ENCODE results near the gene GARS1. TPM values are rescaled to one million over a fixed set of nuclear protein-coding genes. Genes with fewer than 3 reads are reported as not detected.

Gene GARS1
- total and polyA plus RNA-seq, 9 of the 15 experiments (the other 6 are each of a cell fraction or from before 2014, with no cell fraction given): 142 to 769 (median 272) TPM

DNA sequence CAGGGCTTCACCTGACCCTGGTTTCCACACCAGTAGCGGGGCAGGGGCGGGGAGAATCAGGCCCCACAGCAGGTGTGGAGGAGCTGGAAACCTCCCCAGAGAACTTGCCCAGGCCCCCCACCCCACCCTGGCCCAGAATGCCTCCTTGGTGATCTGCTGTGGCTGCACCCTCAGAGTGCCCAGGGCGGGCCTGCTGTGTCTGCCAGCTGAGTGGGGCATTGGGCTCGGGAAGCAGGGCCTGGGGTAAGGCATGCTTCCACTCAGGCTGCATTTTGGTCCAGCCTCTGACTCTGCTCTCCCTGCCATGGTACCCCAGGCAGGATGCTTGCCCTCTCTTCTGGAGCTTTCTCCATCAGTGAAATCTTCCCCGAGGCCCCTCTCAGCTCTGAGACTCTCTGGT lies 88.6 kb downstream of the GARS1 start:
- Histone ChIP-seq H2AFZ (ENCODE audit: low read depth, low read length) (no peak overlapping the region), H3K36me3 (ENCODE audit: control insufficient read depth, insufficient read depth, low read length) (no peaks in the 10 kb centered on the region), H3K27ac (ENCODE audit: extremely low read depth, low read depth, low read length) (no peak overlapping the region), H3K4me3 (no peak overlapping the region), H3K9me1 (ENCODE audit: control insufficient read depth, insufficient read depth, low read length) (no peaks in the 10 kb centered on the region), H3K27me3 (ENCODE audit: control insufficient read depth in 2 of 2, insufficient read depth in 2 of 2, low read length in 2 of 2) (peaks cover 22 to 61% of the 10 kb centered on the region in 2 experiments), H3K79me2 (ENCODE audit: control insufficient read depth, insufficient read depth, low read length) (no peaks in the 10 kb centered on the region), H3K4me2 (ENCODE audit: insufficient read depth, low read length) (no peak overlapping the region), H3K9ac (ENCODE audit: insufficient read depth in 1 of 2, low read depth in 2 of 2, low read length in 2 of 2) (no peak overlapping the region), H3K4me1 (replicated peaks in 1 of 2; ENCODE audit: control insufficient read depth in 2 of 2, insufficient read depth in 2 of 2, low read length in 2 of 2) (peaks cover 0 to 15% of the 10 kb centered on the region in 2 experiments; a peak in 1 of 5 replicates), H4K20me1 (replicated peaks; ENCODE audit: control insufficient read depth, insufficient read depth, low read length) (peaks cover 23% of the 10 kb centered on the region), H3K9me3 (replicated peaks; ENCODE audit: control insufficient read depth, insufficient read depth, low read depth, low read length) (no peaks in the 10 kb centered on the region)
- no TSS peak for BruUV-seq (replicated peaks)
- POLR2A ChIA-PET: interaction anchor here (1.0 to 1.5 kb wide), 3 partner anchors 9 to 19 kb away, joined by 3 to 4 read pairs (median 3); no protein-coding TSS in a partner anchor
- ATAC-seq: no peak
- CTCF ChIA-PET (ENCODE audit: low intra/inter-chr PET ratio): no interaction called here
- intact Hi-C loops (cut with micrococcal nuclease) (no loop called here), in situ Hi-C loops (cut with MboI) (no loop called here)
- TF ChIP-seq GABPB2 (CRISPR knock-in tag; conservative IDR thresholded peaks at IDR 0.05) (no peak), THRAP3 (IDR thresholded peaks at IDR 0.05; ENCODE audit: borderline replicate concordance) (no peak), KLF1 (tag; IDR thresholded peaks at IDR 0.05) (no peak), SRSF7 (optimal IDR thresholded peaks at IDR 0.05; ENCODE audit: low read depth, low read length) (no peak), MCM3 (IDR thresholded peaks at IDR 0.05) (no peak), SP1 (CRISPR knock-in tag; IDR thresholded peaks at IDR 0.05) (no peak), KDM4B (IDR thresholded peaks at IDR 0.05; ENCODE audit: borderline replicate concordance in 2 of 2, low read depth in 1 of 2) (no peak), CC2D1A (IDR thresholded peaks at IDR 0.05) (no peak), PTTG1 (tag; IDR thresholded peaks at IDR 0.05; ENCODE audit: low read depth) (no peak), ZSCAN32 (CRISPR knock-in tag; IDR thresholded peaks at IDR 0.05) (no peak), ZNF57 (CRISPR knock-in tag; IDR thresholded peaks at IDR 0.05) (no peak)
- TF ChIP-seq, protein P1, sequence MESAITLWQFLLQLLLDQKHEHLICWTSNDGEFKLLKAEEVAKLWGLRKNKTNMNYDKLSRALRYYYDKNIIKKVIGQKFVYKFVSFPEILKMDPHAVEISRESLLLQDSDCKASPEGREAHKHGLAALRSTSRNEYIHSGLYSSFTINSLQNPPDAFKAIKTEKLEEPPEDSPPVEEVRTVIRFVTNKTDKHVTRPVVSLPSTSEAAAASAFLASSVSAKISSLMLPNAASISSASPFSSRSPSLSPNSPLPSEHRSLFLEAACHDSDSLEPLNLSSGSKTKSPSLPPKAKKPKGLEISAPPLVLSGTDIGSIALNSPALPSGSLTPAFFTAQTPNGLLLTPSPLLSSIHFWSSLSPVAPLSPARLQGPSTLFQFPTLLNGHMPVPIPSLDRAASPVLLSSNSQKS (CRISPR knock-in tag; IDR thresholded peaks at IDR 0.05): no peak
- no peak for FAIRE-seq
- no peak for DNase-seq (ENCODE audit: extremely low read depth in 1 of 4, low spot score in 3 of 4)
- WGBS (ENCODE audit: insufficient coverage, low coverage, missing lambda C conversion rate): 4% methylated on average over 5 of the region's 5 CpGs
